H1 (cell line): ENCODE results near the gene CDC7. TPM values are rescaled to one million over a fixed set of nuclear protein-coding genes. Genes with fewer than 3 reads are reported as not detected.

Experiments
- CTCF ChIA-PET: fragments of 300-600 bp; sonication (Branson Sonifier 250); formaldehyde crosslinking; loops from one replicate; lab custom pipeline; 2021; ENCODE audit not compliant: partially characterized antibody; lab: Charles Lee
- POLR2A ChIA-PET: fragments of 300-600 bp; sonication (Branson Sonifier 250); formaldehyde crosslinking; loops from one replicate; lab custom pipeline; 2021; ENCODE audit warnings: inconsistent platforms; ENCODE audit not compliant: partially characterized antibody; lab: Charles Lee
- DNase-seq, 2 experiments: peaks; one replicate each; pipeline versions ENCODE4 v3.0.0 to v3.0.0-alpha.2; 2010 to 2022; ENCODE audit warnings: low spot score in 2 of 2, low read depth in 1 of 2, mixed read lengths in 1 of 2
- FAIRE-seq: peaks from 2 replicates; lab custom pipeline; 2011; peaks lifted over from hg19 to GRCh38; lab: Jason Lieb, UNC
- H2AFZ ChIP-seq: 2 replicates; pipeline ENCODE4 v1.8.1; 2012; ENCODE audit warnings: low read length, inconsistent platforms
- H2AK5ac ChIP-seq: 2 replicates; pipeline ENCODE4 v1.6.1; 2013; ENCODE audit warnings: low read depth, low read length
- H2BK120ac ChIP-seq: replicated peaks from 2 replicates; pipeline ENCODE3; 2013; ENCODE audit warnings: low read depth, low read length, inconsistent platforms
- H2BK12ac ChIP-seq: 2 replicates; pipeline ENCODE4 v1.6.1; 2013; ENCODE audit warnings: low read depth, low read length
- H2BK15ac ChIP-seq: 2 replicates; pipeline ENCODE4 v1.6.1; 2013; ENCODE audit warnings: low read length
- H2BK20ac ChIP-seq: 2 replicates; pipeline ENCODE4 v1.6.1; 2013; ENCODE audit warnings: low read length
- H2BK5ac ChIP-seq: 2 replicates; pipeline ENCODE4 v1.6.1; 2013; ENCODE audit warnings: low read depth, low read length
- H3K14ac ChIP-seq: 2 replicates; pipeline ENCODE4 v1.6.1; 2013; ENCODE audit warnings: inconsistent platforms; ENCODE audit not compliant: insufficient read length
- H3K18ac ChIP-seq: 2 replicates; pipeline ENCODE4 v1.6.1; 2013; ENCODE audit warnings: low read length; ENCODE audit errors: extremely low read depth
- H3K23ac ChIP-seq: 2 replicates; pipeline ENCODE4 v1.6.1; 2013; ENCODE audit warnings: inconsistent platforms; ENCODE audit not compliant: insufficient read length
- H3K23me2 ChIP-seq: 2 replicates; pipeline ENCODE4 v1.6.1; 2013; ENCODE audit warnings: low read depth, low read length
- H3K27ac ChIP-seq: 2 replicates; pipeline ENCODE4 v1.6.1; 2011; ENCODE audit warnings: low read depth, low read length, inconsistent platforms
- H3K27me3 ChIP-seq, 4 experiments: replicated peaks in 1 of 4; 1 replicate in 1 of 4; 2 replicates in 3 of 4; pipeline versions ENCODE4 v1.6.1 to v1.8.1; 2011 to 2013; ENCODE audit warnings: low read length in 3 of 4, mild to moderate bottlenecking in 3 of 4, inconsistent platforms in 2 of 4, mixed read lengths in 2 of 4, moderate library complexity in 1 of 4; ENCODE audit not compliant: control insufficient read depth in 3 of 4, insufficient read depth in 3 of 4; ENCODE audit errors: extremely low read depth in 1 of 4
- H3K36me3 ChIP-seq, 4 experiments: 2 replicates each; pipeline versions ENCODE4 v1.6.1 to v1.8.1; 2011 to 2013; ENCODE audit warnings: mild to moderate bottlenecking in 4 of 4, low read length in 3 of 4, moderate library complexity in 2 of 4, control low read depth in 1 of 4, inconsistent platforms in 1 of 4; ENCODE audit not compliant: insufficient read depth in 4 of 4, control insufficient read depth in 2 of 4
- H3K4ac ChIP-seq: replicated peaks from 2 replicates; pipeline ENCODE3; 2013; ENCODE audit warnings: low read length, low read depth, mixed read lengths, inconsistent platforms; ENCODE audit not compliant: insufficient read length
- H3K4me1 ChIP-seq, 4 experiments: replicated peaks in 1 of 4; 1 replicate in 1 of 4; 2 replicates in 3 of 4; pipeline versions ENCODE4 v1.6.1 to v1.8.1; 2011 to 2013; ENCODE audit warnings: low read length in 3 of 4, inconsistent platforms in 2 of 4, mixed read lengths in 1 of 4; ENCODE audit not compliant: insufficient read depth in 4 of 4, control insufficient read depth in 3 of 4
- H3K4me2 ChIP-seq, 2 experiments: 2 replicates each; pipeline versions ENCODE4 v1.6.1 to v1.8.1; 2011 to 2013; ENCODE audit warnings: low read depth in 2 of 2, low read length in 2 of 2, control low read depth in 1 of 2, inconsistent platforms in 1 of 2, mild to moderate bottlenecking in 1 of 2; ENCODE audit not compliant: insufficient read depth in 1 of 2
- H3K4me3 ChIP-seq, 4 experiments: fragments of 200-600, 300-600 bp in 1 of 4; sonication (generic), shearing (Covaris generic), sonication (Bioruptor Twin) in 1 of 4; 2 replicates each; pipeline versions ENCODE4 v1.5.1 to v1.8.1; 2011 to 2016; ENCODE audit warnings: low read length in 4 of 4, low read depth in 3 of 4, control low read depth in 2 of 4, inconsistent platforms in 2 of 4, mild to moderate bottlenecking in 2 of 4, mixed read lengths in 1 of 4, moderate library complexity in 1 of 4; ENCODE audit not compliant: insufficient read depth in 2 of 4; ENCODE audit errors: extremely low read depth in 1 of 4
- H3K56ac ChIP-seq: replicated peaks from 2 replicates; pipeline ENCODE3; 2013; ENCODE audit warnings: low read depth, mild to moderate bottlenecking, mixed read lengths, low read length, inconsistent platforms; ENCODE audit not compliant: insufficient read length
- H3K79me1 ChIP-seq: 2 replicates; pipeline ENCODE4 v1.6.1; 2013; ENCODE audit warnings: low read depth, low read length, control low read depth
- H3K79me2 ChIP-seq, 2 experiments: 2 replicates each; pipeline versions ENCODE4 v1.6.1 to v1.8.1; 2012 to 2013; ENCODE audit warnings: low read length in 2 of 2, mild to moderate bottlenecking in 2 of 2, inconsistent platforms in 1 of 2; ENCODE audit not compliant: insufficient read depth in 2 of 2, control insufficient read depth in 1 of 2
- H3K9ac ChIP-seq, 4 experiments: replicated peaks in 1 of 4; 1 replicate in 1 of 4; 2 replicates in 3 of 4; pipeline versions ENCODE4 v1.6.1 to v1.8.1; 2011 to 2013; ENCODE audit warnings: low read depth in 3 of 4, low read length in 3 of 4, control low read depth in 2 of 4, mild to moderate bottlenecking in 2 of 4, moderate library complexity in 2 of 4, inconsistent platforms in 1 of 4; ENCODE audit errors: extremely low read depth in 1 of 4
- H3K9me3 ChIP-seq, 2 experiments: 2 replicates each; pipeline versions ENCODE4 v1.6.1 to v1.8.1; 2012 to 2013; ENCODE audit warnings: mild to moderate bottlenecking in 2 of 2, moderate library complexity in 2 of 2, control low read depth in 1 of 2, inconsistent platforms in 1 of 2, low read depth in 1 of 2, low read length in 1 of 2, mixed read lengths in 1 of 2; ENCODE audit not compliant: insufficient read depth in 2 of 2
- H4K20me1 ChIP-seq, 2 experiments: replicated peaks in 1 of 2; 2 replicates each; pipeline versions ENCODE3 to v1.8.1; 2011 to 2013; ENCODE audit warnings: inconsistent platforms in 2 of 2, low read length in 2 of 2, mild to moderate bottlenecking in 1 of 2; ENCODE audit not compliant: insufficient read depth in 2 of 2, control insufficient read depth in 1 of 2
- H4K5ac ChIP-seq: 2 replicates; pipeline ENCODE4 v1.6.1; 2013; ENCODE audit warnings: low read length, low read depth, mixed read lengths, inconsistent platforms; ENCODE audit not compliant: insufficient read length
- H4K8ac ChIP-seq: 2 replicates; pipeline ENCODE4 v1.8.0; 2013; ENCODE audit warnings: mild to moderate bottlenecking, moderate library complexity, low read length, inconsistent platforms; ENCODE audit not compliant: insufficient read depth; ENCODE audit errors: extremely low read depth
- H4K91ac ChIP-seq: replicated peaks from 2 replicates; pipeline ENCODE3; 2013; ENCODE audit warnings: low read length, mixed read lengths, inconsistent platforms; ENCODE audit not compliant: insufficient read length
- ATF3 ChIP-seq: IDR thresholded peaks from 2 replicates; pipeline ENCODE4 v1.6.1; 2011; ENCODE audit warnings: low read depth, mild to moderate bottlenecking, low read length; ENCODE audit not compliant: insufficient read depth
- E2F6 ChIP-seq: IDR thresholded peaks from 2 replicates; pipeline ENCODE4 v1.6.1; 2012; ENCODE audit warnings: inconsistent platforms
- JUN ChIP-seq: IDR thresholded peaks from 2 replicates; pipeline ENCODE4 v1.6.1; 2011; ENCODE audit warnings: low read depth, mild to moderate bottlenecking, improper control_type of control experiment, low read length
- JUND ChIP-seq: IDR thresholded peaks from 2 replicates; pipeline ENCODE4 v1.6.1; 2011; ENCODE audit warnings: mild to moderate bottlenecking, improper control_type of control experiment, low read length
- KDM4A ChIP-seq: IDR thresholded peaks from one replicate; pipeline ENCODE4 v1.7.1; 2012; ENCODE audit warnings: low read depth, mild to moderate bottlenecking, moderate library complexity, low read length, inconsistent platforms; ENCODE audit not compliant: severe bottlenecking
- RFX5 ChIP-seq: IDR thresholded peaks from 2 replicates; pipeline ENCODE4 v1.6.1; 2011; ENCODE audit warnings: low read depth, low read length, improper control_type of control experiment, borderline replicate concordance
- RXRA ChIP-seq: IDR thresholded peaks from 2 replicates; pipeline ENCODE4 v1.6.1; 2011; ENCODE audit warnings: low read depth, mild to moderate bottlenecking, low read length, moderate library complexity; ENCODE audit not compliant: insufficient read depth
- SRF ChIP-seq: IDR thresholded peaks from 2 replicates; pipeline ENCODE4 v1.6.1; 2011; ENCODE audit warnings: mild to moderate bottlenecking, low read depth, low read length, moderate library complexity
- YY1 ChIP-seq: IDR thresholded peaks from 2 replicates; pipeline ENCODE4 v1.6.1; 2011; ENCODE audit warnings: low read depth, mild to moderate bottlenecking, low read length
- polyA plus RNA-seq, 7 experiments: library from polyadenylated mRNA; depleted of rRNA in 3 of 7; stranded (reverse) in 5 of 7; unstranded in 2 of 7; fragments of >200 nt in 5 of 7; fragments of 200-250 nt in 2 of 7; gene quantifications; 1 replicate in 5 of 7; 2 replicates in 1 of 7; 4 replicates in 1 of 7; pipeline versions ENCODE4 v1.2.1 to v1.2.3, GENCODE V29; 2011 to 2013; ENCODE audit warnings: missing spikeins in 2 of 7, mixed read lengths in 2 of 7
- total RNA-seq: library from RNA; stranded (reverse); fragmentation: NEBNext Ultra II Directional; extraction: Animal tissue kit (Norgen Biotek cat#: 25700); gene quantifications from 2 replicates; pipeline ENCODE4 v1.2.1, GENCODE V29; 2021

The CDC7 gene
- total and polyA plus RNA-seq, 2 of the 8 experiments (the other 6 are each of a cell fraction or from before 2014, with no cell fraction given) = 12.2 to 34.4 TPM

- no peak overlapping the region for H4K91ac ChIP-seq
- H4K20me1 ChIP-seq = no peaks in the 10 kb centered on the region
- no peak overlapping the region for H3K56ac ChIP-seq
- no peaks in the 10 kb centered on the region for H3K79me1 ChIP-seq
- no peak overlapping the region for H3K23ac ChIP-seq
- no peaks in the 10 kb centered on the region for H3K4me1 ChIP-seq
- H3K4ac ChIP-seq = no peak overlapping the region
- H4K5ac ChIP-seq = no peak overlapping the region
- no peaks in the 10 kb centered on the region for H3K27me3 ChIP-seq
- FAIRE-seq (no peak), DNase-seq (no peak)
- H3K4me3 ChIP-seq = no peak overlapping the region
- no peaks in the 10 kb centered on the region for H3K79me2 ChIP-seq
- H3K4me2 ChIP-seq = no peak overlapping the region
- H3K18ac ChIP-seq = no peak overlapping the region
- no peak overlapping the region for H2BK120ac ChIP-seq
- no peaks in the 10 kb centered on the region for H3K9me3 ChIP-seq
- no peak overlapping the region for H2BK12ac ChIP-seq
- H2BK15ac ChIP-seq = no peak overlapping the region
- H2AFZ ChIP-seq = no peak overlapping the region
- no peak overlapping the region for H3K27ac ChIP-seq
- H2BK5ac ChIP-seq = no peak overlapping the region
- ChIA-PET POLR2A (interaction anchor here (1.3 kb wide), 1 partner anchor 9 kb away, joined by 3 read pairs; no protein-coding TSS in a partner anchor), CTCF (interaction anchor here (1.2 to 1.4 kb wide), 2 partner anchors 391 kb away, joined by 4 read pairs; no protein-coding TSS in a partner anchor)
- no peaks in the 10 kb centered on the region for H3K23me2 ChIP-seq
- H4K8ac ChIP-seq = no peak overlapping the region
- no peak overlapping the region for H2BK20ac ChIP-seq
- no peak overlapping the region for H3K14ac ChIP-seq
- H2AK5ac ChIP-seq = no peak overlapping the region
- H3K36me3 ChIP-seq = no peaks in the 10 kb centered on the region
- H3K9ac ChIP-seq = no peak overlapping the region
- TF ChIP-seq SRF (no peak), JUN (no peak), RXRA (no peak), E2F6 (no peak), YY1 (no peak), RFX5 (no peak), KDM4A (no peak), ATF3 (no peak), JUND (no peak)
Measured at GRCh38 chr1:91537281-91537986, 36.8 kb downstream of the CDC7 start.
